Fibroblast of the aortic adventitia (primary cell): Measurements from ENCODE around the gene SIGLEC1. TPM values are rescaled to one million over a fixed set of nuclear protein-coding genes. Genes with fewer than 3 reads are reported as not detected.
A peak's percentile ranks its signal among the peaks of the same experiment; 100 is the strongest.

ENCODE experiments used
- DNase-seq: peaks from one replicate; pipeline ENCODE4 v3.0.0-alpha.2; 2010; ENCODE audit warnings: low read depth
- H3K4me3 ChIP-seq: 2 replicates; pipeline ENCODE4 v1.5.1; 2011; ENCODE audit warnings: low read depth, mild to moderate bottlenecking, control low read depth, low read length, moderate library complexity
- CTCF ChIP-seq: IDR thresholded peaks from 2 replicates; pipeline ENCODE4 v1.5.1; 2011; ENCODE audit warnings: mild to moderate bottlenecking, low read length, control low read depth, inconsistent platforms; ENCODE audit not compliant: insufficient read depth
- total RNA-seq: library from RNA; depleted of rRNA; stranded (reverse); fragments of >200 nt; gene quantifications from 2 replicates; pipeline ENCODE4 v1.2.3, GENCODE V29; 2012; ENCODE audit warnings: low replicate concordance

The SIGLEC1 gene
- total RNA-seq, 1 donor: not detected

GRCh38 chr20:3720626-3721025 is 8.2 kb upstream of the SIGLEC1 start:
- no peak for DNase-seq
- TF ChIP-seq CTCF: no peak
- H3K4me3 ChIP-seq: no peak overlapping the region

GRCh38 chr20:3720068-3720467 is 7.7 kb upstream of the SIGLEC1 start:
- no peak overlapping the region for H3K4me3 ChIP-seq
- TF ChIP-seq CTCF: no peak
- no peak for DNase-seq

GRCh38 chr20:3719046-3719445 is 6.6 kb upstream of the SIGLEC1 start:
- no peak overlapping the region for H3K4me3 ChIP-seq
- TF ChIP-seq CTCF: no peak
- no peak for DNase-seq

- DNase-seq: peak; percentile 54
- TF ChIP-seq CTCF: peak; percentile 92
- no peak overlapping the region for H3K4me3 ChIP-seq
Measured at GRCh38 chr20:3716195-3716834, 3.9 kb upstream of the SIGLEC1 start.

GRCh38 chr20:3714092-3714491 is 1.7 kb upstream of the SIGLEC1 start:
- no peak for TF ChIP-seq CTCF
- no peak overlapping the region for H3K4me3 ChIP-seq
- no peak for DNase-seq

- H3K4me3 ChIP-seq: no peak overlapping the region
- no peak for TF ChIP-seq CTCF
- no peak for DNase-seq
Measured at GRCh38 chr20:3711484-3711941, 887 bp downstream of the SIGLEC1 start.
